ENCODE results near the gene EVA1A.

Gene EVA1A

DNA sequence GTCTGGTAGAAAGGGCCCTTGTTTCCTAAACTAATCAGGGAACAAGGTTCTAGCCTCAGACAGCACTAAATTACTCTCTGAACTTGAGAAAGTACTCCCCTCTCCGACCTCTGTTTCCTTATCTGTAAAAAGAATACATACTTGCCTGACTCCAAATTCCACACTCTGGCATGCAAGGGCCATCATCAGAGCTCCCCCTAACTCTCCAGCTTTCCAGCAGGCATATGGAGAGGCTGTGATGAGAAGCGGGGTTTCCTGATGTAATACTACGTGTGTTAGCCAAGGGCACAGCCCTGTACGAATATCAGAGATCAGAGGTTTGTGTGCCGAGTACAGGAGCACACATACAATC lies 1.8 kb upstream of the EVA1A start:
- no peak for DNase-seq (ENCODE audit: low spot score)

DNA sequence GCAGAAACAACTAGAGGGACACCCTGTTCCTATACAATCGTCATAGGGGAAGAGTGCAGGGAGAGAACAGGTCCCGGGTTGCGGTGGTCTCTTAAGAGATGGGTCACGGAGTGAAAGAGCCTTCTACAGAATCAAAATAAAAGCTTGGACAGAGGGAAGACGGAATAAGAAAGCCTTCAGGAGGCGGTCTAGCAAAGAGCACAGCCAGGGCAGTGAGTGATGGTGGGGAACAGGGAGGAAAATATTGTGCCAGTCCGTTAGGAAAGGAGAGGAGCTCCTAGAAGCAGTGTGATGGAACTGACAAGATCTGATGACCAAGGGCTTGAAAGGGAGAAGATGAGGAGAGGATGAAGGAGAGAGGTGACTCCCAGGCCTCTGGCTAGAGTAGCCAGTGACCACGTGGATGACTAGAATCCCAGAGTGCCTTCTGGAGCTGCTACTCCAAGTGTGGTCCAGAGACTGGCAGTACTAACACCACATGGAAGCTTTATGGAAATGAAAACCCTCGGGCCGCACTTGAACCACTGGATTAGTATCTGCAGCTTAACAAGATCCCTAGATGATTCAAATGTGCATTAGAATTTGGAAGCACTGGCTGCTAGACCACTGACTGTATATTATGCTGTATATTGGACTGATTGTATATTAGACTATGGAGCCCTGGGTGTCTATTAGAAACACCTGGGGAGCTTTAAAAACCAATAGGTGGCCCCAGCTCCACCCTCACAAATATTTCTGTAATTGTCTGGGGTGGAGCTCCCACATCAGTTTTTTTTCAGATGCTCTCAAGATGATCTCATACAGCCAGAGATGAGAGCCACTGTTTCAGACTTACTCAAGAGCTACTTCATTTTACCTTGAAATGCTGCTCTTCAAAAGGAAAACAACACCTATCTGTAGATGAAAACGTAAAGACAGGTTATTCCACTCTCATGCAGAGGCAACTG lies 1.1 kb upstream of the EVA1A start:
- no peak for DNase-seq (ENCODE audit: low spot score)

DNA sequence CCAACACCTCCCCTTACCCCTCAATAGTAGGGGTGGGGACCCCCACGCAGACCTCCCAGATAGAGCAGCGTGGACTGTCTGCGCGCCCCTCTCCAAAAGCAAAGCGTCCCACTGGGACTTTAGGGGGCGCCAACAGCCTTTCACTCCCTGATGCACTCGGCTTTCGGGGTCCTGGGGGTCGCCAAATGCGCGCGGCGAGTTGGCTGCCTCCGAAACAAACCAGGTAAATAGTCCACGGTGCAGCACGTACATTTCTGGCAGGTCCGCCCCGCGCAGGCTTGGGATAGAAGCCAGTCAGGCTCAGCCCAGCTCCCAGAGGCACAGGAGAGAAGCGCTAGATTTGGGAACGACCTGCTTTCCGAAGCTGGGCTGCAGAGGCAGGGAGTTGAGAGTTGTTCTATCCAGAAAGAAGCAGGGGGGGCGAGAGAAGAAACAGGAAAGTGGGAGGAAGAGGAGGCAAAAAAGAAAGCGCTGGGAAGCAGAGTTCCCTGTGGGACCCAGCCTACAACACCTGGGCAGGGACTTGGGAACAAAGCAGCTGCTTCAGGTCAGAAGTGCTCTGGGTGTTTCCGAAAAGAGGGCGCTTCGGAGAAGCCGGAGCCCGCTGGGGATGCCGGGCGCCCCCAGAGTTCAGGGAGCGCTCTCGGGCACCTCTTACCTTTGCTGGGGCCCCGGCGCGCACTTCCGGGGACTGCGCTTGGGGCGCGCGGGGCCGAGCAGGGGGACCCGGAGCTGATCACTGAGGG lies 544 bp downstream of the EVA1A start:
- no peak for DNase-seq (ENCODE audit: low spot score)

DNA sequence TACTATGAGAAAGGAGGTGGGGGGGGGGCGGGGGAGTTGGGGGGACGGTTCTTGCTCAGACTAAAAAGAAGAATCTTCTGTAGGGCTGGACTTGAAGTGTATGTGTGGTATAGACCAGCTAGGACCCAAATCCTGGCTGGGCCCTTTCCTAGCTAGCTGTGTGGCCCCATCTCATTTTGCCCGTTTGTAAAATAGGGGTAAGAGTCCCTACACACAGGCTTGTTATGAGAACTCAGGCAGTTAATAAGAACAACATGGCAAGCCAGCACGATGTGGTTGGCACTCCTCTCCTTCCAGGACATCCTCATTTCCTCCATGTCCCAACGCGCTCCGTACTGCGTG lies 1.1 kb downstream of the EVA1A start:
- no peak for DNase-seq (ENCODE audit: low spot score)

DNA sequence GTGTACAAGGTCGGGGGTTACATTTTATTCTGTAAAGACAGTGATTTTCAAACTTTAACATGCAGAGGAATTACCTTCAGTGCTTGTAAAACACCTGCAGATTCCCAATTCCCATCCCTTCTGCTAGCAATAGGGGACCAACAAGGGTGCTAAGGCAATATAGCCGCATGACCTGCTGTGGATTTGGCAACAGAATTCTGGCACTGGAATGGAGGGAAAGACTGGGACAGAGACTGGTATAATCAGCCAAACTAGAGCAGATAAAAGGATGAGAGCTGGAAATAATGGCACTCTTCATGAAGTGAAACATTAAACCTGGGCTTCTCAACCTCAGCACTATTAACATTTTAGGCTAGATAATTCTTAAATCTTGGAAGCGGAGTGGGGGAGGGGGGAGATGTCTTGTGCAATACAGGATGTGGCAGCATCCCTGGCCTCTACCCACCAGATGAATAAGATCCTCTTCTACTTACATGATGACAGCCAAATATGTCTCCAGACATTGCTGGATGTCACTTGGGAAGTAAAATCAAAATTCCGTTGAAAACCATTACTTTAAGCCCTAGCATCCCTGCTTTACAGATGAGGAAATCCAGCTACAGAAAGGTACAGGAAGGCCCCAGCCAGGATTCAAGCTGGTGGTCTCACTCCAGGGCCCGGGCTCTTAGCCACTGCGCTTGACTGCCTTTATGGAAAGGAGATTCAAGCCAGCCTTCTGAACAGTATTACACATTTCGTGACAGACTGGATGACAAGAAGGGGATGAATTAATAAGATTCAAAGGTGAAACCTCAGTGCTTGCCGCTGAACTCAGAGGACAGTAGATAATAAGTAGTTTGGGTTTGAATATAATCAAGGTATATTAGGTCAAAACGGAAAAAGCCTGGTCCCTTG lies 1.7 kb downstream of the EVA1A start:
- no peak for DNase-seq (ENCODE audit: low spot score)

DNA sequence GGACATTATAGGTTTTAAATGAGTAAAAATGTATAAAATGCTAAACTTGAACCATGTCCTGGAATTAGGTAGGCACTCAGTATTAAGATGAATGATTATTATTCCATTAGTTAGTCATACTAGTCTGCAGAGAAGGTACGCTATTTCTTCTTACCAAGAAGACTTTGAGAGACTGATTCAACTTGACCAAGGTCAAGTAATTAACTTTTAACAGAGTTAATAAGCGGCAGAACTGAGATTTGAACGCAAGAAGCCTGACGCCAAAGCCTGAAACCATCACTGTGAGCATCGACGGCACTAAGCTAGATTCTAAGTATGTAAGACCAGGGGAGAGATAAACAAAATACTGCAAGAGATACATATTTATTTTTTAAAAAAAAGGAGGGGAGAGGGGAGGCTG lies 2.6 kb downstream of the EVA1A start:
- no peak for DNase-seq (ENCODE audit: low spot score)

DNA sequence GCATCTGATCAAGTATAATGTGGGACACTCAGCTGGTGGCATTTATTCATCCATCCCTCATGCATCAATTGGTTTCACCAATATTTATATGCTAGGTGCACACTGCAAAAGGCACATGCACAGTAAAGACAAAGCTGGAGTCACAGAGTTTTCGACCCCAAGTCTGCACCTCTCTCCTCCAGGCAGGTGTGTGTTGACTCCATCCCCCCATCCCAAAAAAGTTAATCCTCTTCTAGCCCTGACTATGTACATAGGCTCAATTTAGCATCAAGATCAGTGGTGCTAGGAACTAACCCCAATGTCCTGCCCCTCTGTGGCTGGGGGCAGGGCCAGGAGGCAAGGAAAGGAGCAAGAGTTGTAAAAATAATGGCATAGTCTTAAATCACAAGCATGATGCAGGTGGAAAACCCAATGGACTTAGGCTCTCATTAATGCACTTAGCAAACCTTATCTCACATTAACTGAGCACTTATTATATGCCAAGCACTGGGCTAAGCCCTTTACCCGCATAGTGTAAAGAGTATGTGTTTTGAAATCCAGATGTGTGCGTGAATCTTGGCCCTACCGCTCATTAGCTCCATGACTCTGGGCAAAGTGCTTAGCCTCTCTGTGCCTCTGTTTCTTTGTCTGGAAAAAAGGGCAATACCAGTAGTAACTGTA lies 3.1 kb downstream of the EVA1A start:
- DNase-seq (ENCODE audit: low spot score): no peak

DNA sequence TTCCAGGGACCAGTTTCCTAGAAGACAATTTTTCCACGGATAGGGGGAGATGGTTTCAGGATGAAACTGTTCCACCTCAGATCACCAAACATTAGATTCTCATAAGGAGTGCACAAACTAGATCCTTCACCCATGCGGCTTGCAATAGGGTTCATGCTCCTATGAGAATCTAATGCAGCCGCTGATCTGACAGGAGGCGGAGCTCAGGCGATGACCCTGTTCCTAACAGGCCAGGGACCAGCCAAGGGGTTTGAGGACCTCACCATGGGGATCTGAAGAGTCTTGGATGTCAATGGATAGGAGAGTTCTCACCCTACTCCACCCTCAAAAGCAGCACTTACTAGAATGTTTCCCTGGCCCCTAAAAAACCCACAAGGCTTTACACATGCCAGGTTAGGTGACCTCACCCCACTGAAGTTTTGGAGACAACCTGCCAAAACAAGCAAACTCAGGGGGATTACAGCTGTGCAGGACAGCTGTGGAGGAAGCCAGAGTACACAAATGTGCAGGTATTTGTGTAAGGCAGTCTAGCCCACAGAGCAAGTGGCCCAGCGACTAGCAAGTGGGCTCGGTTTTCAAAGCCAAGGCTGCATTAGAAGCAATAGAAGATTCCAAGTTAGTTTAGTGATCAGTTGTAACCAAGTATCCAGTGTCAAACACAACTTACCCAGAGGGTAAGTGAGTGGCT lies 3.9 kb downstream of the EVA1A start:
- DNase-seq (ENCODE audit: low spot score): no peak

DNA sequence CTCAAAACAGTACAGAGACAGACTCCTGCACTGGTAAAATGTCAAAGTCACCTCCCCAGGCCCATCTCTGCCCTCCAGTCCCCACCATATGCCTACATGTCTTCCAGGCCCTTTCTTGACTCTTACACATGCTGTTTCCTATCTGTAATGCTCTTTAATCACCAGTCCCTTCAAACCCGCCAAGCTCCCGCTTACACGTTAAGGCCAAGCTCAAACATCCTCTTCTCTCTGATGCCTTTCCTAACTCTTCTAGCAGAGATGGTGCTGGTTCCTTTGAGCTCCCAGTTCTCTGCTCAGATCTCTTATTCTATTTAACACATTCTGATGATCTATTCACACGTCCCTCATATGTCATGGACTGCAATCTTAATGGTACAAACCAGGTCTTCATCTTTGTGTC lies 5.0 kb downstream of the EVA1A start:
- DNase-seq (ENCODE audit: low spot score): no peak

DNA sequence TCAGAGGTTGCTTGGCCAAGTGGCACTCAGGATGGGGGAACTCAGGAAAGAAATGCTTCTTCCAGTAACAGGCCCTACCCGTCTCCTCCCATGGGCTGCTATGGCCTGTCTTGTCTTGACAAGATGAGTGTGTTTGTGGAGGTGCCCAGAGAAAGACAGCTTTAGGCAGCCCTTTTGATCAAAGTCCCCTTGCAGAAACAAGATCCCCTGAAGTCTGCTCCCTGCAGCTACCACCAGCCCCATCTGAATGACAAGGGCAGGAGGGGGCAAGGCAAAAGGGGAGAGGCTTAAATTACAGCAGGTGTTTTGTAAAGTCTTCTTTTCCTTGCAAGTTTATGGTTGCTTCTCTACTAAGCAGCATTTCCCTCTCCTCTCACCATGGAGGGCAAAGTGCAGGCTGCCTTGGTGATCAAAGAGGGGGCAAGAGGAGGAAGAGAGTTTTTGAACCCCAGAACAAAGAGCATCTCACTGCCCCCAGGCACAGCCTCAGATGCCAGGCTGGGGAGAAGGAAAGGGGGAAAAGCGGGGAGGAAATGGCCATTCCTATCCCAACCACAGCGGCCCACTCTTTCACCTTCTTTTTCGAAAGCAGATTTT lies 6.7 kb downstream of the EVA1A start:
- DNase-seq (ENCODE audit: low spot score): no peak

DNA sequence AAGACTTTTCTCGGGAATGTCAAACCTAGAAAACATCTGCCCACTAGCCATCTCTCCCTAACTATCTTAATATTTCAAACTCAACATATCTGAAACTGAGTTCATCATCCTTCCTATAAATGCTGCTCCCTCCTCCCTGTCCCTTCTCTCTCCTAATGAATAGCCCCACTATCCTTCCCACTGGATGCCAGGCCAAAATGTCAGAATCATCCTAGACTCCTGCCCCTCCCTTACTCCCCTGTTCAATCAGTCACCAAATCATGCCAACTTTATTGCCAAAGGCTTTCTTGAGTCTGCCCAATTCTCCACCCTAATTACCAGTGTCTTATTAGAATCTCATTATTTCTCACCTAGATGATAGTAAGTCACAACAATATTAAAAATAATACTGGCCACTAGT lies 8.5 kb downstream of the EVA1A start:
- DNase-seq (ENCODE audit: low spot score): no peak

DNA sequence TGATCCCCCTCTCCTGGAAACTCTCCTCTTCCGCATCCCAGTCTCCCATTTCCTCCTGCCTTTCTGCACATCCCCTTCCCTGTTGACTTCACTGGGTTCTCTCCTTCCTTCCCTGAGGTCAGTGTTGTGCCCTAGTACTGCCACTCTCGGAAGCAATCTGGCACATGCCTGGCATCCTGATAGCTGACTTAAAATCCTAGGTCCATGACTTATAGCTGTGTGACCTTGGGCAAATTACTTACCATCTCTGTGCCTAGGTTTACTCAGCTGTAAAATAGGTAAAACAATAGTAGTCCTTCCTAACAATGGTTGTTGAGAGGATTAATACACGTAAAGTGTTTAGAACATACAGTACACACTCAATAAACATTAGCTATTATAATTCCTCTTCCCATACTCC lies 9.3 kb downstream of the EVA1A start:
- DNase-seq (ENCODE audit: low spot score): no peak

DNA sequence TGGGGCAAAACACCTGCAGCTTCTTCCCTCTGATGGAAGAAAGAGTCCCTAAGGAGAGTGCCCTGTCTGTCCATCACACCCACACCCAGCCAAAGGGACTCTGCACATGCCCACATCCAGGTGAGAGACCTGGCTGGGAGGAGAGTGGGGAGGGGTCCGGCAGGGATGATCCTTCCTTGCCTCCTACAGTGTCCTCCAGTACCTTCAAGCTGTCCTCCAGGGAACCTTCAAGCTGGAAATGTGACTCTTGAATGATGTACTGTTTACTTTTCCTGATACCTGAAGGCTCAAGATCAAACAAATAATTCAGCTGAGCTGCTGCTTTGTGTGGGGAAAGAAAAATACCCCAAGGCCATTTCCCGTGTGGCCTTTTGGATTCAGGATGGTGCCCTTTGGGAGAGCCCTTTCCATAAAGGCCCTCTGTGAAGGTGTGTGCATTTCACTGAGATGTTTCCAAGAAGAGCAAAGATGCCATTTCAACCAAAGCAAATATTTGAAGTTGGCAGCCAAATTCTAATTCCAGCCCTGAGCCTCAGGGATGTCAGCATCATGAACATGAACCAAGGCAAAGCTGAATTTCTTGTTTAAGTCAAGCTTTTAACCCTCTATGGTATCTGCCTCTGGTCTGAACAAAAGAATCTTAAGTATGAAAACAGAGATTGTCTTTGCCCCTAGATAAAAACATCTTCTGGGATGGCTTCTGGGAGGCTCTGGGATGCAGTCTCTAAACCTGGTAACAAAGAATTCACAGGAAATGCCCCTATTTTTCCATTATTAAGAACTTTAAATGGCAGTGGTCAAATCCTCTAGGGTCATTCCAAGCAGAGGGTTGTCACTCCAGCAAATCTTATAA lies 11.1 kb downstream of the EVA1A start:
- no peak for DNase-seq (ENCODE audit: low spot score)

DNA sequence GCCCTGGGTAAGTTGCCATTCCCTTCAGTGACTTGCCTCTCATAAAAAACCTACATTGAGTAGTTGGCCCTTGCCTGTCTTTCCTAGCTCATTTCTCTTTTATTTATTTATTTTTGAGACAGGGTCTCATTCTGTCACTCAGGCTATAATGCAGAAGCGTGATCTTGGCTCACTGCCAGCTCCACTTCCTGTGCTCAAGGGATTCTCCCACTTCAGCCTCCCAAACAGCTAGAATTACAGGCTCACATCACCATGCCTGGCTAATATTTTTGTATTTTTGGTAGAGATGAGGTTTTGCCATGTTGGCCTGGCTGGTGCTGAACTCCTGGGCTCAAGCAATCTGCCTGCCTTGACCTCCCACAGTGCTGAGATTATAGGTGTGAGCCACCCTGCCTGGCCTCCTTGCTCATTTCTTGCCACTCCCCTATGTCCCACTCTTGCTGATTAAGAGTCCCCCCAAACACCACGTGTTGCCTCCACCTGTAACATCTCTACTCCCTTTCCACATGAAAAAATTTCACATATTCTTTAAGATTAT lies 12.6 kb downstream of the EVA1A start:
- no peak for DNase-seq (ENCODE audit: low spot score)

DNA sequence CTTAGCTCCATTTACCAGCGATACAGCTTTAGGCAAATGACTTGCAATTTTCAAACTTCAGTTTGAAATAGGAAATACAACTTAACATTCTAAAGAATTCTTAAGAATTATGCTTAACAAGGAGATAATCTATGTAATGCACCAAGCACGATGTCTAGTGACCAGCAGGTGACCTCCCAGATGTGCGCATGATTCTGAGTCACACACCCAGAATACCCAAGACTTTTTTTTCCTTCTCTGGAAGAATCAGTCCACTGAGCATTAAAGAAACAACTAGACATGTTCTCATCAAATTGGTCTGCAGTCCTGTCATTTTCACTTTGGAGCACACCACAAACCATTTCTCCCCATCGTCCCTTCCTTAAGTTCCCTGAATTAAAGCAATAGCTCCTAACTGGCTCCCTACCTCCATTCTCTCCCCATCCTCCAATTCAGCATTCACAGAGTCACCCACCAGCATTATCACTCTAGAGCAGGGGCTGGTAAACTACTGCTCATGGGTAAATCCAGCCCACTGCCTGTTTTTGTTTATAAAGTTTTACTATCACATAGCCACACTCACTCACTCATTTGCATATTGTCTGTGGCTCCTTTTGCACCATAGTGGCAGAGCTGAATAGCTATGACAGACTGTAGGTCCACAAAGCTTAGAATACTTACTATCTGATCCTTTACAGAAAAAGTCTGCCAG lies 13.2 kb downstream of the EVA1A start:
- no peak for DNase-seq (ENCODE audit: low spot score)

DNA sequence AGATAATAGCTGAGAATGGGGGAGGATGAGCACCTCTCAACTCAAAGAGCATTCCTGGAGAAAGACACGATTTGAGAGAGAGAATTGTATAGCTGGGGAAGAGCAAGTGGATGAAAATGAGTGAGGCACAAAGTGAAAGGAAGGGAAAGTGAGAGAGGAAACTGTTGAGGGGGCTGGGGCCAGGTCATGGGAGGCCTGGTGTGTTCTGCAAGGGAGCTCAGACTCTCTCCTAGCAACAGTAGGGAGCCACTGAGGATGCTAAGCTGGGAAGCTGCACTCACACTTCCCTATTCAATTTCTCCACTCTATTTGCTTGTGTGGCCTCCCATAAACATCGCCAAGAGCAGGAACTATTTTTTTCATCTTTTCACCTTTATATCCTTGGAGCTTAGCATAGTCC lies 14.8 kb downstream of the EVA1A start:
- no peak for DNase-seq (ENCODE audit: low spot score)

DNA sequence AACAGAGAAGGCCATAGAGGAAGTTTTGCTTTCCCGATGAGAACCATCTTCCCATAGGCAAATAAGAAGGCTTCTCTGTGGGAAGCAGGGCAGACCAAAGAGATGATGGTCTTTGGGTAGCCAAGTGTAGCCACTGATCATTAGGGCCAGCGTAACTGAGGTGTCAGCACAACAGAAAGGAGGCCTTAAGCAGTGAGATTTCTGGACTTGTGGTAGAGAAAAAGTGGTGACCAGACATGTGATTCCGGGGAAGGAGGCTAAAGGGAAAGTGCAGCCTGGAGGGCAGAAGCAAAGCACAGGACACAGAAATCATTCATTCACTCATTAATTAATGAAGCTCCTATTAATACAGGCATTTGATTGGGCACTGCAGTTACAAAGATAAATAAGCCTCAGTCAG lies 15.4 kb downstream of the EVA1A start:
- no peak for DNase-seq (ENCODE audit: low spot score)

DNA sequence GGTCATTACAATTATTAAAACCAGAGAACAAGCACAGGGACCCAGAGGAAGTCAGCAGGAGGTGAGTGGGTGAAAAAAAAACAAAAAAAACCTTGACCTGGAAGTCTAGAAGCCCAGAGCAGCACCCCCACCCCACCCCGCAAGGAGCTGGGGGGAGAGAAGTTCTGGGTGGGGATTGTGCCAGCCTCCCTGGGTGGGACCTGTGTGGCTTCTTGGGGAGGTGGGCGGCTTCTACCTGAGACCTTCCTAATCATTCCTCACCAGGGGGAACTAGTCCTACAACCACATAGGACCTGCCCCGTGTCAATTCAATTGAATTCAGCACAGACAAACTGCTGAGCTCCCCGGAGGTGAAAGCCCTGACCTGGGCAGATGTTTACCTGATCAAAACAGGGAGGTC lies 17.3 kb downstream of the EVA1A start:
- no peak for DNase-seq (ENCODE audit: low spot score)

DNA sequence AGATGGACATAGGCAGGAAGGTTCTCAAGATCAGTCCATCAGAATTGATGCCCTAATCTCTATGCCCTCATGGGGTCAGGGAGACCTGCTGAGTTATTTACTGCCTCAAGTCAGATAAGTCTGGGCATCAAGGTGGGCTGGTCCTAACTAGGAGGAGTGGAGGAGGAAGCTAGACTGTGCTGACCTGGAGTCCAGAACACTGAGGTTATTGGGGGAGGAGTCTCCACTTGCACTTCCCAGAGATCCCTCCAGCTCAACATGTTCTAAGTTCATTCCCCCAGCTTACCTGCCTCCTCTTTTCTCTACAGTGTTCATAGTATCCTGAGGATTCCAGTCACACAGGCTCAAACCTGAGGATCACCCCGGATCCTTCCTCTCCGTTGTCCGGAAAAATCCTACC lies 19.3 kb downstream of the EVA1A start:
- no peak for DNase-seq (ENCODE audit: low spot score)

All from globus pallidus (tissue), 1 donor.